H1 (cell line): Measurements from ENCODE around the gene HM13. TPM values are rescaled to one million over a fixed set of nuclear protein-coding genes. Genes with fewer than 3 reads are reported as not detected.

Source experiments
- CTCF ChIA-PET: fragments of 300-600 bp; sonication (Branson Sonifier 250); formaldehyde crosslinking; loops from one replicate; lab custom pipeline; 2021; ENCODE audit not compliant: partially characterized antibody; lab: Charles Lee
- POLR2A ChIA-PET: fragments of 300-600 bp; sonication (Branson Sonifier 250); formaldehyde crosslinking; loops from one replicate; lab custom pipeline; 2021; ENCODE audit warnings: inconsistent platforms; ENCODE audit not compliant: partially characterized antibody; lab: Charles Lee
- DNase-seq, 2 experiments: peaks; one replicate each; pipeline versions ENCODE4 v3.0.0 to v3.0.0-alpha.2; 2010 to 2022; ENCODE audit warnings: low spot score in 2 of 2, low read depth in 1 of 2, mixed read lengths in 1 of 2
- FAIRE-seq: peaks from 2 replicates; lab custom pipeline; 2011; peaks lifted over from hg19 to GRCh38; lab: Jason Lieb, UNC
- H2AFZ ChIP-seq: 2 replicates; pipeline ENCODE4 v1.8.1; 2012; ENCODE audit warnings: low read length, inconsistent platforms
- H2AK5ac ChIP-seq: 2 replicates; pipeline ENCODE4 v1.6.1; 2013; ENCODE audit warnings: low read depth, low read length
- H2BK120ac ChIP-seq: replicated peaks from 2 replicates; pipeline ENCODE3; 2013; ENCODE audit warnings: low read depth, low read length, inconsistent platforms
- H2BK12ac ChIP-seq: 2 replicates; pipeline ENCODE4 v1.6.1; 2013; ENCODE audit warnings: low read depth, low read length
- H2BK15ac ChIP-seq: 2 replicates; pipeline ENCODE4 v1.6.1; 2013; ENCODE audit warnings: low read length
- H2BK20ac ChIP-seq: 2 replicates; pipeline ENCODE4 v1.6.1; 2013; ENCODE audit warnings: low read length
- H2BK5ac ChIP-seq: 2 replicates; pipeline ENCODE4 v1.6.1; 2013; ENCODE audit warnings: low read depth, low read length
- H3K14ac ChIP-seq: 2 replicates; pipeline ENCODE4 v1.6.1; 2013; ENCODE audit warnings: inconsistent platforms; ENCODE audit not compliant: insufficient read length
- H3K18ac ChIP-seq: 2 replicates; pipeline ENCODE4 v1.6.1; 2013; ENCODE audit warnings: low read length; ENCODE audit errors: extremely low read depth
- H3K23ac ChIP-seq: 2 replicates; pipeline ENCODE4 v1.6.1; 2013; ENCODE audit warnings: inconsistent platforms; ENCODE audit not compliant: insufficient read length
- H3K23me2 ChIP-seq: 2 replicates; pipeline ENCODE4 v1.6.1; 2013; ENCODE audit warnings: low read depth, low read length
- H3K27ac ChIP-seq: 2 replicates; pipeline ENCODE4 v1.6.1; 2011; ENCODE audit warnings: low read depth, low read length, inconsistent platforms
- H3K27me3 ChIP-seq, 4 experiments: replicated peaks in 1 of 4; 1 replicate in 1 of 4; 2 replicates in 3 of 4; pipeline versions ENCODE4 v1.6.1 to v1.8.1; 2011 to 2013; ENCODE audit warnings: low read length in 3 of 4, mild to moderate bottlenecking in 3 of 4, inconsistent platforms in 2 of 4, mixed read lengths in 2 of 4, moderate library complexity in 1 of 4; ENCODE audit not compliant: control insufficient read depth in 3 of 4, insufficient read depth in 3 of 4; ENCODE audit errors: extremely low read depth in 1 of 4
- H3K36me3 ChIP-seq, 4 experiments: 2 replicates each; pipeline versions ENCODE4 v1.6.1 to v1.8.1; 2011 to 2013; ENCODE audit warnings: mild to moderate bottlenecking in 4 of 4, low read length in 3 of 4, moderate library complexity in 2 of 4, control low read depth in 1 of 4, inconsistent platforms in 1 of 4; ENCODE audit not compliant: insufficient read depth in 4 of 4, control insufficient read depth in 2 of 4
- H3K4ac ChIP-seq: replicated peaks from 2 replicates; pipeline ENCODE3; 2013; ENCODE audit warnings: low read length, low read depth, mixed read lengths, inconsistent platforms; ENCODE audit not compliant: insufficient read length
- H3K4me1 ChIP-seq, 4 experiments: replicated peaks in 1 of 4; 1 replicate in 1 of 4; 2 replicates in 3 of 4; pipeline versions ENCODE4 v1.6.1 to v1.8.1; 2011 to 2013; ENCODE audit warnings: low read length in 3 of 4, inconsistent platforms in 2 of 4, mixed read lengths in 1 of 4; ENCODE audit not compliant: insufficient read depth in 4 of 4, control insufficient read depth in 3 of 4
- H3K4me2 ChIP-seq, 2 experiments: 2 replicates each; pipeline versions ENCODE4 v1.6.1 to v1.8.1; 2011 to 2013; ENCODE audit warnings: low read depth in 2 of 2, low read length in 2 of 2, control low read depth in 1 of 2, inconsistent platforms in 1 of 2, mild to moderate bottlenecking in 1 of 2; ENCODE audit not compliant: insufficient read depth in 1 of 2
- H3K4me3 ChIP-seq, 4 experiments: fragments of 200-600, 300-600 bp in 1 of 4; sonication (generic), shearing (Covaris generic), sonication (Bioruptor Twin) in 1 of 4; 2 replicates each; pipeline versions ENCODE4 v1.5.1 to v1.8.1; 2011 to 2016; ENCODE audit warnings: low read length in 4 of 4, low read depth in 3 of 4, control low read depth in 2 of 4, inconsistent platforms in 2 of 4, mild to moderate bottlenecking in 2 of 4, mixed read lengths in 1 of 4, moderate library complexity in 1 of 4; ENCODE audit not compliant: insufficient read depth in 2 of 4; ENCODE audit errors: extremely low read depth in 1 of 4
- H3K56ac ChIP-seq: replicated peaks from 2 replicates; pipeline ENCODE3; 2013; ENCODE audit warnings: low read depth, mild to moderate bottlenecking, mixed read lengths, low read length, inconsistent platforms; ENCODE audit not compliant: insufficient read length
- H3K79me1 ChIP-seq: 2 replicates; pipeline ENCODE4 v1.6.1; 2013; ENCODE audit warnings: low read depth, low read length, control low read depth
- H3K79me2 ChIP-seq, 2 experiments: 2 replicates each; pipeline versions ENCODE4 v1.6.1 to v1.8.1; 2012 to 2013; ENCODE audit warnings: low read length in 2 of 2, mild to moderate bottlenecking in 2 of 2, inconsistent platforms in 1 of 2; ENCODE audit not compliant: insufficient read depth in 2 of 2, control insufficient read depth in 1 of 2
- H3K9ac ChIP-seq, 4 experiments: replicated peaks in 1 of 4; 1 replicate in 1 of 4; 2 replicates in 3 of 4; pipeline versions ENCODE4 v1.6.1 to v1.8.1; 2011 to 2013; ENCODE audit warnings: low read depth in 3 of 4, low read length in 3 of 4, control low read depth in 2 of 4, mild to moderate bottlenecking in 2 of 4, moderate library complexity in 2 of 4, inconsistent platforms in 1 of 4; ENCODE audit errors: extremely low read depth in 1 of 4
- H3K9me3 ChIP-seq, 2 experiments: 2 replicates each; pipeline versions ENCODE4 v1.6.1 to v1.8.1; 2012 to 2013; ENCODE audit warnings: mild to moderate bottlenecking in 2 of 2, moderate library complexity in 2 of 2, control low read depth in 1 of 2, inconsistent platforms in 1 of 2, low read depth in 1 of 2, low read length in 1 of 2, mixed read lengths in 1 of 2; ENCODE audit not compliant: insufficient read depth in 2 of 2
- H4K20me1 ChIP-seq, 2 experiments: replicated peaks in 1 of 2; 2 replicates each; pipeline versions ENCODE3 to v1.8.1; 2011 to 2013; ENCODE audit warnings: inconsistent platforms in 2 of 2, low read length in 2 of 2, mild to moderate bottlenecking in 1 of 2; ENCODE audit not compliant: insufficient read depth in 2 of 2, control insufficient read depth in 1 of 2
- H4K5ac ChIP-seq: 2 replicates; pipeline ENCODE4 v1.6.1; 2013; ENCODE audit warnings: low read length, low read depth, mixed read lengths, inconsistent platforms; ENCODE audit not compliant: insufficient read length
- H4K8ac ChIP-seq: 2 replicates; pipeline ENCODE4 v1.8.0; 2013; ENCODE audit warnings: mild to moderate bottlenecking, moderate library complexity, low read length, inconsistent platforms; ENCODE audit not compliant: insufficient read depth; ENCODE audit errors: extremely low read depth
- H4K91ac ChIP-seq: replicated peaks from 2 replicates; pipeline ENCODE3; 2013; ENCODE audit warnings: low read length, mixed read lengths, inconsistent platforms; ENCODE audit not compliant: insufficient read length
- whole genome bisulfite sequencing, 2 experiments: shearing (Covaris generic) in 1 of 2; methylation state at CpG; one replicate each; pipeline versions ENCODE4 v1.1.6 to v1.1.7; 2013 to 2015; ENCODE audit warnings: low lambda C conversion rate in 2 of 2, mixed read lengths in 2 of 2, inconsistent platforms in 1 of 2, low coverage in 1 of 2, missing lambda C conversion rate in 1 of 2; ENCODE audit not compliant: insufficient replicate concordance in 2 of 2, insufficient coverage in 1 of 2, insufficient read length in 1 of 2; ENCODE audit errors: extremely low coverage in 1 of 2, missing lambda C conversion rate in 1 of 2; 5-methylcytosine and 5-hydroxymethylcytosine counted together
- polyA plus RNA-seq, 7 experiments: library from polyadenylated mRNA; depleted of rRNA in 3 of 7; stranded (reverse) in 5 of 7; unstranded in 2 of 7; fragments of >200 nt in 5 of 7; fragments of 200-250 nt in 2 of 7; gene quantifications; 1 replicate in 5 of 7; 2 replicates in 1 of 7; 4 replicates in 1 of 7; pipeline versions ENCODE4 v1.2.1 to v1.2.3, GENCODE V29; 2011 to 2013; ENCODE audit warnings: missing spikeins in 2 of 7, mixed read lengths in 2 of 7
- total RNA-seq: library from RNA; stranded (reverse); fragmentation: NEBNext Ultra II Directional; extraction: Animal tissue kit (Norgen Biotek cat#: 25700); gene quantifications from 2 replicates; pipeline ENCODE4 v1.2.1, GENCODE V29; 2021

The HM13 gene
- total and polyA plus RNA-seq, 2 of the 8 experiments (the other 6 are each of a cell fraction or from before 2014, with no cell fraction given): 118 to 183 TPM

- Histone ChIP-seq H2BK20ac (no peak overlapping the region), H3K36me3 (peaks cover 24 to 39% (median 35%) of the 10 kb centered on the region in 4 experiments; a peak in 7 of 8 replicates), H3K9ac (no peak overlapping the region), H2AFZ (no peak overlapping the region), H3K23me2 (no peaks in the 10 kb centered on the region), H3K56ac (no peak overlapping the region), H3K4me3 (no peak overlapping the region), H3K14ac (no peak overlapping the region), H4K91ac (no peak overlapping the region), H4K20me1 (peaks cover 5 to 12% of the 10 kb centered on the region in 2 experiments), H2BK15ac (no peak overlapping the region), H4K8ac (no peak overlapping the region), H3K23ac (no peak overlapping the region), H3K4me1 (no peaks in the 10 kb centered on the region), H3K79me2 (no peaks in the 10 kb centered on the region), H3K79me1 (no peaks in the 10 kb centered on the region; the same call in 1 of the 2 replicates), H4K5ac (no peak overlapping the region), H2BK12ac (no peak overlapping the region), H3K18ac (no peak overlapping the region), H3K27ac (no peak overlapping the region), H3K27me3 (no peaks in the 10 kb centered on the region), H2BK5ac (no peak overlapping the region), H3K4me2 (no peak overlapping the region), H3K4ac (no peak overlapping the region), H3K9me3 (no peaks in the 10 kb centered on the region), H2AK5ac (no peak overlapping the region), H2BK120ac (no peak overlapping the region)
- DNase-seq: no peak
- 96% methylated on average over 3 of the region's 3 CpGs; no CpG with 5 or more reads in 1 of the 2 experiments for WGBS, 2 experiments
- ChIA-PET CTCF (interaction anchor here (1.3 to 15.1 kb wide), 2 partner anchors 18 to 29 kb away, joined by 3 to 170 read pairs; no protein-coding TSS in a partner anchor), POLR2A (no interaction called here)
- no peak for FAIRE-seq
Observed at GRCh38 chr20:31540406-31540805, 26.2 kb downstream of the HM13 start.
